ENCODE results near the gene CDK14.
"Not testable (repeated sequence)": the region's sequence is repeated elsewhere in the genome, so short reads cannot be mapped to it uniquely, and the experiment has no call there.

Gene CDK14

GRCh38 chr7:90597563-90598253 lies 1.6 kb downstream of the CDK14 start:
- no peak for DNase-seq

- DNase-seq: no peak
Observed at GRCh38 chr7:90599038-90599437, 2.9 kb downstream of the CDK14 start.

GRCh38 chr7:90599892-90600555 lies 3.9 kb downstream of the CDK14 start:
- DNase-seq: no peak

GRCh38 chr7:90602303-90602702 lies 6.2 kb downstream of the CDK14 start:
- DNase-seq: no peak

- no peak for DNase-seq
Observed at GRCh38 chr7:90603346-90603745, 7.2 kb downstream of the CDK14 start.

- DNase-seq: no peak
Observed at GRCh38 chr7:90604383-90604782, 8.3 kb downstream of the CDK14 start.

GRCh38 chr7:90605055-90605454 lies 8.9 kb downstream of the CDK14 start:
- DNase-seq: no peak

GRCh38 chr7:90607196-90607595 lies 11.1 kb downstream of the CDK14 start:
- no peak for DNase-seq

- DNase-seq: no peak
Observed at GRCh38 chr7:90610105-90610504, 14.0 kb downstream of the CDK14 start.

GRCh38 chr7:90611115-90611514 lies 15.0 kb downstream of the CDK14 start:
- no peak for DNase-seq

- DNase-seq: no peak
Observed at GRCh38 chr7:90613088-90613498, 17.0 kb downstream of the CDK14 start.

GRCh38 chr7:90617442-90617841 lies 21.3 kb downstream of the CDK14 start:
- DNase-seq: no peak

- no peak for DNase-seq
Observed at GRCh38 chr7:90618876-90619275, 22.8 kb downstream of the CDK14 start.

- DNase-seq: no peak
Observed at GRCh38 chr7:90621125-90621746, 25.1 kb downstream of the CDK14 start.

- DNase-seq: no peak
Observed at GRCh38 chr7:90621747-90622140, 25.6 kb downstream of the CDK14 start.

GRCh38 chr7:90622670-90623069 lies 26.5 kb downstream of the CDK14 start:
- DNase-seq: no peak

GRCh38 chr7:90624225-90624911 lies 28.2 kb downstream of the CDK14 start:
- no peak for DNase-seq

- no peak for DNase-seq
Observed at GRCh38 chr7:90625051-90625450, 28.9 kb downstream of the CDK14 start.

GRCh38 chr7:90625562-90625961 lies 29.4 kb downstream of the CDK14 start:
- no peak for DNase-seq

- DNase-seq: no peak
Observed at GRCh38 chr7:90626013-90626412, 29.9 kb downstream of the CDK14 start.

- no peak for DNase-seq
Observed at GRCh38 chr7:90629297-90629918, 33.3 kb downstream of the CDK14 start.

- no peak for DNase-seq
Observed at GRCh38 chr7:90631502-90631901, 35.4 kb downstream of the CDK14 start.

GRCh38 chr7:90639683-90640082 lies 43.6 kb downstream of the CDK14 start:
- not testable (repeated sequence) for DNase-seq
